ENCODE results near the gene ZPR1.

The ZPR1 gene

DNA sequence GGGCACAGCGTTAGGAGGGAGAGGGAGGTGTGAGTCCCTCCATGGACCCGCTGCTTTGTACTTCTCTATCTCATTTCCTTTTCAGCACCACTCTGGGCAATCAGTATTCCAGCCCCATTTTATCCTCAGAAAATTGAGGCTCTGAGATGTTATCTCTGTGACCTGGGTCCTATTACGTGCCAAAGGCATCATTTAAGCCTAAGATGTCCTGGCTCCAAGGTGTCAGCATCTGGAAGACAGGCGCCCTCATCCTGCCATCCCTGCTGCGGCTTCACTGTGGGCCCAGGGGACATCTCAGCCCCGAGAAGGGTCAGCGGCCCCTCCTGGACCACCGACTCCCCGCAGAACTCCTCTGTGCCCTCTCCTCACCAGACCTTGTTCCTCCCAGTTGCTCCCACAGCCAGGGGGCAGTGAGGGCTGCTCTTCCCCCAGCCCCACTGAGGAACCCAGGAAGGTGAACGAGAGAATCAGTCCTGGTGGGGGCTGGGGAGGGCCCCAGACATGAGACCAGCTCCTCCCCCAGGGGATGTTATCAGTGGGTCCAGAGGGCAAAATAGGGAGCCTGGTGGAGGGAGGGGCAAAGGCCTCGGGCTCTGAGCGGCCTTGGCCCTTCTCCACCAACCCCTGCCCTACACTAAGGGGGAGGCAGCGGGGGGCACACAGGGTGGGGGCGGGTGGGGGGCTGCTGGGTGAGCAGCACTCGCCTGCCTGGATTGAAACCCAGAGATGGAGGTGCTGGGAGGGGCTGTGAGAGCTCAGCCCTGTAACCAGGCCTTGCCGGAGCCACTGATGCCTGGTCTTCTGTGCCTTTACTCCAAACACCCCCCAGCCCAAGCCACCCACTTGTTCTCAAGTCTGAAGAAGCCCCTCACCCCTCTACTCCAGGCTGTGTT, 41.1 kb upstream of the ZPR1 start:
- Histone ChIP-seq H3K4me2 (ENCODE audit: low read depth, low read length, poor library complexity, severe bottlenecking) (no peak overlapping the region), H3K79me2 (ENCODE audit: insufficient read depth, low read length) (no peaks in the 10 kb centered on the region), H3K9me3 (ENCODE audit: insufficient read depth, low read depth, low read length) (no peaks in the 10 kb centered on the region), H3K4me3 (ENCODE audit: low read length, poor library complexity, severe bottlenecking) (no peak overlapping the region), H3K36me3 (ENCODE audit: insufficient read depth, low read length) (no peaks in the 10 kb centered on the region), H3F3A (ENCODE audit: low read depth) (no peaks in the 10 kb centered on the region), H3K4me1 (ENCODE audit: insufficient read depth, low read length, poor library complexity, severe bottlenecking) (no peaks in the 10 kb centered on the region), H3K9ac (ENCODE audit: low read depth, low read length, poor library complexity, severe bottlenecking) (no peak overlapping the region), H2AFZ (ENCODE audit: low read length) (no peak overlapping the region), H3K27me3 (ENCODE audit: insufficient read depth, low read length, poor library complexity, severe bottlenecking) (no peaks in the 10 kb centered on the region), H4K20me1 (ENCODE audit: insufficient read depth, low read length, poor library complexity, severe bottlenecking) (no peaks in the 10 kb centered on the region), H3K9me2 (replicated peaks; ENCODE audit: low read depth, low read length) (no peaks in the 10 kb centered on the region)
- TF ChIP-seq EZH2phosphoT487 (IDR thresholded peaks at IDR 0.05; ENCODE audit: borderline replicate concordance), result no peak

DNA sequence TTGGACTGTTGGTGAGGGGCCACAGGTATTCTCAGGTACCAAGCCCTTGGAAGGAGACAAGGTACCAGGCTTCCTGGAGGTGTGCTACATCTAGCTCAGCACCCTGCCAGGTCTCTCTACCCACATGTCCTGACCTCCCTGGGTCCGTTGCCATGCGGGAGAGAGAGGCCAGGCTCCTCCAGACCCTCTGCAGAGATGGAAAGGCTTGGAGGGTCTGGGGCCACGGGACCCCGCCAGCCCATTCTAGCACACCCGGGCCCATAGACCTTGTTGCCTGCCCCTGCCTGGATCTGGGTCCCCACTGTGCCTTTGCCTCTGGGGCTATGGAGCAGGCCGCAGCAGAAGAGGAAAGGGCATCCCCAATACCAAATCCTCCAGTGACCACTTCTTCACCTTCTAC, 39.6 kb upstream of the ZPR1 start:
- Histone ChIP-seq H3K36me3 (ENCODE audit: insufficient read depth, low read length) (no peaks in the 10 kb centered on the region), H3K27me3 (ENCODE audit: insufficient read depth, low read length, poor library complexity, severe bottlenecking) (no peaks in the 10 kb centered on the region), H3F3A (ENCODE audit: low read depth) (no peaks in the 10 kb centered on the region), H3K9ac (ENCODE audit: low read depth, low read length, poor library complexity, severe bottlenecking) (no peak overlapping the region), H3K9me2 (replicated peaks; ENCODE audit: low read depth, low read length) (no peaks in the 10 kb centered on the region), H3K9me3 (ENCODE audit: insufficient read depth, low read depth, low read length) (no peaks in the 10 kb centered on the region), H3K4me2 (ENCODE audit: low read depth, low read length, poor library complexity, severe bottlenecking) (no peak overlapping the region), H3K79me2 (ENCODE audit: insufficient read depth, low read length) (no peaks in the 10 kb centered on the region), H2AFZ (ENCODE audit: low read length) (no peak overlapping the region), H3K4me1 (ENCODE audit: insufficient read depth, low read length, poor library complexity, severe bottlenecking) (no peaks in the 10 kb centered on the region), H3K4me3 (ENCODE audit: low read length, poor library complexity, severe bottlenecking) (no peak overlapping the region), H4K20me1 (ENCODE audit: insufficient read depth, low read length, poor library complexity, severe bottlenecking) (no peaks in the 10 kb centered on the region)
- TF ChIP-seq EZH2phosphoT487 (IDR thresholded peaks at IDR 0.05; ENCODE audit: borderline replicate concordance), result no peak
- TF ChIP-seq, protein P1, sequence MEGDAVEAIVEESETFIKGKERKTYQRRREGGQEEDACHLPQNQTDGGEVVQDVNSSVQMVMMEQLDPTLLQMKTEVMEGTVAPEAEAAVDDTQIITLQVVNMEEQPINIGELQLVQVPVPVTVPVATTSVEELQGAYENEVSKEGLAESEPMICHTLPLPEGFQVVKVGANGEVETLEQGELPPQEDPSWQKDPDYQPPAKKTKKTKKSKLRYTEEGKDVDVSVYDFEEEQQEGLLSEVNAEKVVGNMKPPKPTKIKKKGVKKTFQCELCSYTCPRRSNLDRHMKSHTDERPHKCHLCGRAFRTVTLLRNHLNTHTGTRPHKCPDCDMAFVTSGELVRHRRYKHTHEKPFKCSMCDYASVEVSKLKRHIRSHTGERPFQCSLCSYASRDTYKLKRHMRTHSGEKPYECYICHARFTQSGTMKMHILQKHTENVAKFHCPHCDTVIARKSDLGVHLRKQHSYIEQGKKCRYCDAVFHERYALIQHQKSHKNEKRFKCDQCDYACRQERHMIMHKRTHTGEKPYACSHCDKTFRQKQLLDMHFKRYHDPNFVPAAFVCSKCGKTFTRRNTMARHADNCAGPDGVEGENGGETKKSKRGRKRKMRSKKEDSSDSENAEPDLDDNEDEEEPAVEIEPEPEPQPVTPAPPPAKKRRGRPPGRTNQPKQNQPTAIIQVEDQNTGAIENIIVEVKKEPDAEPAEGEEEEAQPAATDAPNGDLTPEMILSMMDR (conservative IDR thresholded peaks at IDR 0.05; ENCODE audit: low read length), result no peak

DNA sequence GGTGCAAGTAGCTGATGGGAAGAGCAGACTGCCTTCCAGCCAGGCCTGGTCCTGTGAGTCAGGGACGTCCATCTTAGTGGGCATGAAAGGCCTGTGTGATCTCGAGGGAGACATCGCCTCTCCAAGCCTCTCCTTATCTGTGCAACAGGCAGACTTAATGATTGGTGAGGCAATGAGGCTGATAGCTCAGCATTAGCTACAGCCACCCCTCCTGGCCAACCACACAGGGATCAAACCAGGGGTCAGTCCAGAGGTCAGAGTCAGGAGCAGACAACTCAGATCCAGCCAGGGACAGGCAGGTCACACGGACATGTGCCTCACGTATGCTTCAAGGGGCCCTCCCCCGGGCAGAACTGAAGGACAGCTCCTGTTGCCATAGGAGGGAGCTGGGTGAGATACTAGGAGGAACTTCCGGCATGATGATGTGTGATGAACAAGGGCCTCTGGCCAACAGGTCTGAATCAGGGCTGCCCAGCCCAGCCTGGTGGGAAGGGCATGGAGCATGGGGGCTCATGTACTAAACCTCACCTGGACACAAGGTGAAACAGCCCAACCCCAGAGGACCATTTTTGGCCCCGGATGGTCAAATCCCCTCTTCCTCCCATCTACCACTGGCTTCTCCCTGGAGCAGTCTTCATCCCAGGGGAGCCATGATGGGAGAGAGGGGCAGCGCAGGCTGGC, 39.1 kb upstream of the ZPR1 start:
- Histone ChIP-seq H2AFZ (ENCODE audit: low read length) (no peak overlapping the region), H3K4me1 (ENCODE audit: insufficient read depth, low read length, poor library complexity, severe bottlenecking) (no peaks in the 10 kb centered on the region), H3K9me3 (ENCODE audit: insufficient read depth, low read depth, low read length) (no peaks in the 10 kb centered on the region), H3K79me2 (ENCODE audit: insufficient read depth, low read length) (no peaks in the 10 kb centered on the region), H3K27me3 (ENCODE audit: insufficient read depth, low read length, poor library complexity, severe bottlenecking) (no peaks in the 10 kb centered on the region), H3K9me2 (replicated peaks; ENCODE audit: low read depth, low read length) (no peaks in the 10 kb centered on the region), H4K20me1 (ENCODE audit: insufficient read depth, low read length, poor library complexity, severe bottlenecking) (no peaks in the 10 kb centered on the region), H3K9ac (ENCODE audit: low read depth, low read length, poor library complexity, severe bottlenecking) (no peak overlapping the region), H3F3A (ENCODE audit: low read depth) (no peaks in the 10 kb centered on the region), H3K4me3 (ENCODE audit: low read length, poor library complexity, severe bottlenecking) (no peak overlapping the region), H3K4me2 (ENCODE audit: low read depth, low read length, poor library complexity, severe bottlenecking) (no peak overlapping the region), H3K36me3 (ENCODE audit: insufficient read depth, low read length) (no peaks in the 10 kb centered on the region)
- no peak for TF ChIP-seq EZH2phosphoT487 (IDR thresholded peaks at IDR 0.05; ENCODE audit: borderline replicate concordance)
- TF ChIP-seq, protein P1 (conservative IDR thresholded peaks at IDR 0.05; ENCODE audit: low read length), result no peak
